Eye (tissue), 1 donor: ENCODE measurements around the gene CTSO.
A peak's percentile ranks its signal among the peaks of the same experiment; 100 is the strongest.
"Not testable (repeated sequence)": the region's sequence is repeated elsewhere in the genome, so short reads cannot be mapped to it uniquely, and the experiment has no call there.

Experiments used
- DNase-seq: peaks from one replicate; pipeline ENCODE4 v3.0.0-alpha.2; 2015

Gene CTSO

DNA sequence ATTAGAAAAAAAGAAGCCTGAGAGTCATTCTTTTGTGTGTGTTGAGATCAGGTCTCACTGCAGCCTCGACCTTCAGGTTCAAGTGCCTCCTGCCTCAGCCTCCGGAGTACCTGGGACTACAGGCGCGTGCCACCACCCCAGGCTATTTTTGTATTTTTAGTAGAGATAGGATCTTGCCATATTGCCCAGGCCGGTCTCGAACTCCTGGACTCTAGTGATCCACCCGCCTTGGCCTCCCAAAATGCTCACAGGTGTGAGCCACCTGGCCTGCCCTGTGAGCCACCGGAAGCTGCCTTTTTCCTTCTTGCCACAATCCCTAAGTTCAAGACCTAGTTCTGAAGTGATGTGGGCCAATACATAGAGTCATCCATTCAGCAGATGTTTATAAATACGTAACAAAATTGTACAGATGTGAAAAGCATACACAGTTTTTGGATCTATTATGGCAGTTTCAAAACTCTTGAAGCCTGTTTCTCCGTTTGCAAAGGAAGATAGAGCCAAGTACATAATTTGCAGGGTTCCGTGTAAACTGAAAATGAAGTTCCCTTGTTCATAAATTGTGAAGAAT is 536 bp upstream of the CTSO start:
- no peak for DNase-seq

DNA sequence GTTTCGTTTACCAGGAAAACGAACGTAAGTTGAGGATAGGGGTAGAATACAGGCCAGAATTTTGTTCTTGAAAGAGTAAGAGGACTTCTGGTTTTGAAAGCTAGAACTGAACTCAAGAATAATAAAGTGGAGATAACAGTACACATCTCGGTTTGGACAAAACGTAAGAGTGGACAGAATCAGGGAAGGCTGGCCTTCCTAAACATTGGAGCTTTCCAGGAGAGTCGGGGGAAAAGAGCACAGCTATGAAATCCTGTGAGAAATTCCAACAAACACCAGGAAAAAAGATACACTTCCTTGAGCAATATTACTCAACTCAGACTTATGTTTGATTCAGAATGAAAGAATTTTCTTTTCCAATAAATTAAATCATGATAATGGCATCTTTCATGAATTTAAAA is 1.2 kb downstream of the CTSO start:
- peak; percentile 51 for DNase-seq

DNA sequence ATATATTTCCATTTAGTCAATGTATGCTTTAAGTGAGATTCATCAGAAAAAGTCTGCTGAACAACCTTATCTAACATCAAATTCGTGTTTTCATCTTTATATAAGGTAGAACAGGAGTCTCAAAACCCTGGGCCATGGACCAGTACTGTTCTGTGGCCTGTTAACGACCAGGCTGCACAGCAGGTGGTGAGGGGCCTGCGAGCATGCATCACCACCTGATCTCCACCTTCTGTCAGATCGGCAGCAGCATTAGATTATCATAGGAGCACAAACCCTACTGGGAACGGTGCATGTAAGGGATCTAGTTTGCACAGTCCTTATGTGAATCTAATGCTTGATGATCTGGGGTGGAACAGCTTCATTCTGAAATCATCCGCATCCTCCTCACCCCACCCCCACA is 3.2 kb downstream of the CTSO start:
- no peak for DNase-seq

DNA sequence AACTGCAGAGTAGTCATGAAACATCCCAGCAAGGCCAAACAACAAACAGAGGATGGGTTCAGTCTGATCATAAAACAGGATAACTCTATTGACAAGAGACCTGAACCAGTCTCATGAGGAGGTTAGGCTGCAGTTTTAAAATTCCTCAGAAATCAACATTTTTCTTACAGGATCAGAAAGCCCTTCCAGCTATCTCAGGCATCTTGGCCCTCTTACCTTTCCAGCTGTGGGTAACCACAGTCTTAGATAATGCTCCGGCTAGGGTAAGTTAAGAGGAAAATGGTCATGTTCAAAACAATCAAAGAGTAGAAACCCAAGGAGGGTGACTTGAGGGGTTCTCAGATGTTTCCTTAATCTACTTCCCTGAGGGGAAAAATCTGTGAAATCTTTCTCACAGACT is 5.1 kb downstream of the CTSO start:
- DNase-seq, result no peak

DNA sequence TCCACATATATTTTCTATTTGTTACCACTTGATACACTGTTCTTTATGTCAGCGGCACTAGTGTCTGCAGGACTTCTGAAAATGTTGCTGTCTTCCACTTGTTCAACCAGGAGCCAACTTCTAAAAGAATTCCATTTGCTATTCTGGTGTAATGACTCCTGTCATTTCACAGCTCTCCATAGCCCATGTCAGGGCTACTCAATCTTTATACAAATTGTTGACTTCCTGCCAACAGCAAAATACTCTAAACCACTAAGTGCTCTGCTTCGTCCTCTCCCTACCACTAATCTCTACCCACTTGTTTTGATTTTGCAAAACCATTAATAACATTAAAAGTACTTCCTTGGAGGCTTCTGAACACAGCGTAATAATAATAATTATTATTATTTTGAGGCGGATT is 7.2 kb downstream of the CTSO start:
- DNase-seq, result no peak

DNA sequence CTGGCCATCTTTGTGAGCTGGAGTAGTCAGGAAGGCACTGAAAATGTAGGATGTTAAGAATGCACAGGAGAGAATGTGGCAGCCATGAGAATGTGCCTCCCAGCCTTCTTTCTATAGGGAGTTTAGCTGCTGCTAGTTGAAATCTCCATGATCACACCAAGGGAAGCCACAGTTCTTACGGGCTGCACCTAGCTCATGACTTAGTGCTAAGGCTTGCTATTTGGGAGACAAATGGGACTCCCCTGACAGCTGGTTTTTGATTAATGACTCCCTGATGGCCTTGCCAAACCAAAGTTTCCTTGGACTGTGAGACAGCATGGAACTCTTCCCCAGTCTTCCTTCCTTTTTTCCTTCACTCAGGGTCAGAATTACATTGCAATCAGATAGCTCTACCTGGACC is 9.2 kb downstream of the CTSO start:
- no peak for DNase-seq

DNA sequence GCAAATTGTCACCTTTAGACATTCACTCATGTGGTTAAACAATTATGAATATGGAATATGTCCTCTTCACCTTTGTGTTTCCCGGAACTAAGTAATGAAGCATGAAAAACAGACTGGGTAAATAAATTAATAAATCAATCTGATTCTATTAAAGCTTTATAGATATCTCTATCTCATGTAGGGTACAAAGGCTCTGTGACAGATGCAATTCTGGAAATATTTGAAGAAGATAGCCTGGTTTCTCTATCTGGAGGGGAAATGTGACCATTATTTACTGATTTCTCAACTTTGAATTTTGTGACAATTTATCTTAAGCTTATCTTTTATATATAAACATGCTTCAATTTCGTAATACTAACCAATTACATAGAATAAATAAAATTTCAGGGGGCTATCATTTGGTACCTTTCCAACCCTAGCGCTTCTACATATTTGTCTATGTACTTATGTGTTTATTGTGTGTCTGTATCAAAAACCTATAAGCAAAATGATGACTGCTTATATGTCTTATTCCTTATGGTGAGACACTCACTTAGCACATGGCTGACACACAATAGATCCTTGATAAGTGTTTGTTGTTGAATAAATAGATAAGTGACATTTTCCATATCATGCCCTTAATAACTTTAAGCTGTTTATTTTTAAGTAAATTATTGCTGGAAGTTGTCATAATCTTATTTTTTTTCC is 9.9 kb downstream of the CTSO start:
- no peak for DNase-seq

DNA sequence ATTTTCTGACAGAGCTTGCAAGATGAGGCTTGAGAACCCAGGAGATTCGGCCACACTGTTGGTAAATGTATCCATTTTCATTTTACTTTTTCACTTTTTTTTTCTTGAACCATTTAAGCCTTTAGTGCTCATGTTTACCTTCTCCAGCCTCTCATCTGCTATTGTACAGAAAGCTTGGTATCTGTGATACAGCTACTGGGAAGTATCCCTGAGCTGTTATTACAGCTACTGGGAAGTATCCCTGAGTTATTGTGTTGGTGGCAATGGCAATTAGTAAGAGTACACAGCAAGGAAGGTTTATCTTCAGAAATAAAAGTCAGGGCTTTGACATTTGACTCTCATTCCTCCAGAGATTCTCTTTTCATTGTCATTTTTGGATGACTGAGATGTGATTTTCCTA is 11.8 kb downstream of the CTSO start:
- DNase-seq, result no peak

DNA sequence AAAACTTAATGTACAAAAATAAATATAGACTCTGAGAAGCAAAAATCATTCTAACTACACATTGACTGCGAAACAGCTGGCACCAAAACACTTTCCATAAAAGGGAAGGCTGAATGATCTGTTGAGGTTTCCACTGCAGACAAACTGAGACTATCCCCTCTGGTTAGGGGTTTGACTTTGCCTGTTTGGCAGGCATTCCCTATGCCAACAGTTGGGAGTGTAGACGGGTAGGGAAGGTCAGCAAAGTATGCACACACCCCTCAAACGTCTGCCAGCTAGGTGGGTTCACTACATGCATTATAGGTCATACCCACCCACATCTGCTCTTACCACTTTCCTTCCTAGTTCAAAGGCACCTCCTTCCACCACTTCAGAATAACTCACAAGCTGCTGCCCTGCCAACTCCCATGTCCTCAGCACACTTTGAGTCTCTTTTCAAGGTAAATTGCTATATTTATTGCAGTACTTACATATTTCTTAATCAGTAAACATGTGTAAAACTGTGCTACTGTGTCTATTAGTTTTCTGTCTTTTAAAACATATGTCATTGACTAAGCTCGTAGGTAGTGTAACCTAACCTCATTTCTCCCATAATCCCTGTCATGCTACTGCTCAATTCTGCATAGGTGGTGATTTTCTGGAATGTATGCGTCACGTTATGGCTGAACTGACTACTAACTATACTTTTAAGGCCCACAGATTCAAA is 12.4 kb downstream of the CTSO start:
- no peak for DNase-seq

DNA sequence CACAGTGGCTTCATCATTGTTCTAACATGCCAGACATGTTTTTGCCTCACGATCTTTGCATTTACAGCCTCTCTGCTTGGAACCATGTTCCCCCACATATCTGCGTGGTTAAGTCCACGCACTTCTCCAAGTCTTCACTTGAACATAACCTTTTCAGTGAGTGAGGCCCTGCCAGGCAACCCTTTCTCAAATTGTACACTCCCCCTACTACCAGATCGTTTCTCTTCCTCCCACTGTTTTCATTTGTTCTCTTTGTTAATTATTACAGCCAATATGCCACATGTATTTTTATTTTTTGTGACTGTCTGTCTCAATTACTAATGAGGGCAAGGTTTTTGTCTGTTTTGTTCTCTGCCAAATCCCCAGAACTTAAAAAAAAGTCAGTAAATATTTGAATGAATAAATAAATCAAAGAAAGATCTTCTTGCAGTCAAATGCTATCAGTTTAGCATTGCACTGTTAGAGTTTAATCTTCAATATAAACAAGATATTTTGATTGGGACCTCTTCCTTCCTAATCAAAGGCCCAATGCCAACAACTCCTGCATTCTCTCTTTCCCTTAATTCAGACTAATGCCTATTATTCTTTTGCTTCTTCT is 18.2 kb downstream of the CTSO start:
- DNase-seq, result no peak

DNA sequence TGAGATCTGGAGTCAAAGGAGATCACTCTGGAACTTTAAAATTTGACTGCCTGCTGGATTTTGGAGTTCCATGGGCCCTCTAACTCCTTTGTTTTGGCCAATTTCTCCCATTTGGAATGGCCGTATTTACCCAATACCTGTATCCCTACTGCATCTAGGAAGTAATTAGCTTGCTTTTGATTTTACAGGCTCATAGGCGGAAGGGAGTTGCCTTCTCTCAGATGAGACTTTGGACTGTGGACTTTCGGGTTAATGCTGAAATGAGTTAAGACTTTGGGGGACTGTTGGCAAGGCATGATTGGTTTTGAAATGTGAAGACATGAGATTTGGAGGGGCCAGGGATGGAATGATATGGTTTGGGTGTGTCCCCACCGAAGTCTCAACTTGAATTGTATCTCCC is 19.0 kb downstream of the CTSO start:
- DNase-seq, result not testable (repeated sequence)

DNA sequence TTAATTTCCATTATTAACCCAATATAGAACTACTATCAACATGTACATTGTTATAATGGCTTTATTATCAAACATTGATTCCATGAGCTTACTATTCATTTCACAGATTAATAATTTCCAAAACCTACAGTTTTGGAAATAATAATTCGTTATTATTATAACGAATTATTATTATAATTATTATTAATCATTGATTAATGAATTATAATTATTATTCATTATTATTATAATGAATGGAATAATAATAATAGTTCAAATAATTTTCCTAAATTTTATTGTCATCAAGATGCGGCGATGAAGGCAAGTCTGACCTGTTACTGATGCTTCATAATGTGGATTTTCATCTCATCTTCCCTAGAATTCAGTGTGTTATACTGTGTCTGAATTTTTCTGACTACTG is 22.0 kb downstream of the CTSO start:
- no peak for DNase-seq

DNA sequence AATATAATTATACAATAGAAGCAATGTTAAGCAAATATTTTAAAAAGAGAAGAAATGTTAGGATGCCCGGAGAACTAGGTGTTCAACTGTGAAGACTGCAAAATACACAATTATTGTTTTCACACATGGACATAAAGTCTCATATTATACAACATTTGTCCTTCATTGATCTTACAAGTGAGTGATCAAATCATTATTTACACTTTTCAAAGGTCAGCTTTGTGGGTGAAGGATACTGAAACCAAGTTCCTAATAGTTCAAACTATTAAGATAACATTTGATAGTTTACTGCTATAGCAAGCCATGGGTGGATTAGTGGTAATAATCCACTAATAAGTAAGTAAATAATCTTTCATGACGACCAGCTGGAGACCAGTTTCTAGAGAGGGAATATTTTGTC is 23.3 kb downstream of the CTSO start:
- no peak for DNase-seq

DNA sequence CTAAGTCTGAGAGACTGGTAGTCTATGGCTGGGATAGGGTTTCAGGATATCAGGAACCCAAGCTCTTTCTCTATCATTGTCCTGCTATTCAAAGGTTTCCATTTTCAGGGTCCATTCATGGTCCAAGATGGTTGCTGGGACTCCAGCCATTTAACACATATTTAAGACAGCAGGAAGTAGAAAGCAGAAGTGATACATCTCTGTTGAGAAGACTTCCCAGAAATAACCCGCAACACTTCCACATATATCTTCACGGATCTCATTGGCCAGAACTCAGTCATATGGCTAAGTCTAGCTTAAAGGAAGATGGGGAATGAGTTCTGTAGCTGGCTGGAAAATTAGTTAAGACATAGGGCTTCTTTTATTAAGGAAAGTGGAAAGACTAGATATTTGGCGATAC is 23.8 kb downstream of the CTSO start:
- DNase-seq, result no peak

DNA sequence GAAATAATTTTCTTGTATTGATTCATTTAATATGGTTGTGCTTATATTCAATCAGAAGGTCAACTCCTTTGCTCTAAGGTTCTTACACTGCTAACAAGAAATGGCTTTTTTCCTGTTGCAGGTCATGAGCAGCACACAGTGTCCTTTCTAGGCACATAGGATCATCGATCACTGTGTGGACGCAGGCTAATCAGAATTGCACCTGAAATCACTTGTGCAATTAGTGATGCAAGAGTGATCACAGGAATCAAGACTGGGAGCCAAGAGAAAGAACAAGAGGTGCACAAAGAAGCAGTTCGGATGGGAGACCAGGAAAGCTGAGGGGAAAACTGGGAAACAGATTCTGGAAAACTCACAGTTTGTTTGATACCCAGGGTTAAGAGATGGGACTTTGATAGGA is 29.0 kb downstream of the CTSO start:
- DNase-seq, result no peak

DNA sequence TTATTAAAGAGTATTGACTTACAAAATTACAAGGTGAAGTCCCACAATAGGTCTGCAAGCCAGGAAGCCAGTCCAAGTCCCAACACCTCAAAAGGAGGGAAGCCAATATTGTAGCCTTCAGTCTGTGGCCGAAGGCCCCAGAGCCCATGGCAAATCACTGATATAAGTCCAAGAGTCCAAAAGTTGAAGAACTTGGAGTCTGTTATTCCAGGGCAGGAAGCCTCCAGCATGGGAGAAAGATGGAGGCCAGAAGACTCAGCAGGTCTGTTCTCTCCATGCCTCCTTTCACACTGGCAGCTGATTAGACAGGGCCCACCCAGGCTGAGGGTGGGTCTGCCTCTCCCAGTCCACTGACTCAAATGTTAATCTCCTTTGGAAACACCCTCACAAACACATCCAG is 32.1 kb downstream of the CTSO start:
- no peak for DNase-seq

DNA sequence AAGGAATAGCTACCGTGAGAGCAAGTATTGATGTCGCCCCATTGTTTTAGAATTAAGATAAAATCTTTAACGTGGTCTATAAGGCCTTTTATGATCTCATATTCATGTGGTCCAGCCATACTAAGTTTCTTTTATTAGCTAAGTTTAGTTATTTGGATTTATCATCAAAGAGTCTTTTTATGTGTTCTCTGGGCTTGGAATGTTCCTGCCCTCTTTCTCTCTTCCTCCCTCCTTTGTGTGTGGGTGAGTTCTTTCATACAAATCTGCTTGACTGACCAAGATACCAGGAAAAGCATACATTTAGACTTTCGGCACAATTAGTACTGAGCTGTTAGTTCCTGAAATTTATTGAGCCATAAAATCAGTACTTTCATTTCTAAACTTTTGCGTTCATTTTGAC is 38.9 kb downstream of the CTSO start:
- DNase-seq, result peak; percentile 11

DNA sequence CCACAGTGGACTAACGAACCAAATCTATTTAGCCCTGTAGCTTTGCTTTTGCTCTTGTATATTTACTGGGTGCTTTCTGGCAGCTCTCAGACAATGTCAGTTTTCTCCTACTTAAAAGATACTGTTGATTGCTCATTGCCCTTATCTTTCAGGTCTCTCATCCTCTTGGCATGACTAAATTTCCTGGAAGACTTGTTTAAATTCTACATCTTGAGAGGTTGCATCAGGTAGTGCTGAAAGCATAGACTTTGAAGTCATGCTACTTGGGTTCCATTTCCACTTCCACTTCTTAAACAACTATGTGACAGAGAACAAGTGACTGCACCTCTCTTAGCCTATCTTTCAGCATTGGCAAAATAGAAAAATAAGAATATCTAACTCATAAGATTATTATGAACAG is 41.8 kb downstream of the CTSO start:
- DNase-seq, result no peak

DNA sequence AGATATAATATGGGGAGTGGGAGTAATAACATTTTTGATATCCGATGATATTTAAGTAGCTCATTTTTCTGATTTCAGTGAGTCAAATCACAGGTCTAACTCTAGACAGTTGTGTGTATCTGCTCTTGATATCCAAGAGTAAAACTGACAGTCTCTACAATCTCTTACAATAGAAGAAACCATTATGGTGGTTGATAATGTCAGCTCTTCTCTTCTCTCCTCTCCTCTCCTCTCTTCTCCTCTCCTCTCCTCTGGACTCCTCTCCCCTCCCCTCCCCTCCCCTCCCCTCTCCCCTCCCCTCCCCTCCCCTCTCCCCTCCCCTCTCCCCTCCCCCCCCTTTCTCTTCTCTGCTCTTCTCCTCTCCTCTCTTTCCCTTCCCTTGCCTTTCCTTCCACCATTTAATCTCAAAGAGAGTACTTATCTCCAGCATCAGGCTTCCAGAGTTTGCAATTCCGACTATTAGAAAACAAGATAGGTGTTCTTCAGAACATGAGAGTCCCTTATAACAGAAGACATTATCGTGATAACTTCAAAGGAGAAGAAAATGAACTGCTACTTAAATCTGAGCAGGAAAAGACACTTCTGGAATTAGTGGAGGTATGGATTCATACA is 43.9 kb downstream of the CTSO start:
- no peak for DNase-seq

DNA sequence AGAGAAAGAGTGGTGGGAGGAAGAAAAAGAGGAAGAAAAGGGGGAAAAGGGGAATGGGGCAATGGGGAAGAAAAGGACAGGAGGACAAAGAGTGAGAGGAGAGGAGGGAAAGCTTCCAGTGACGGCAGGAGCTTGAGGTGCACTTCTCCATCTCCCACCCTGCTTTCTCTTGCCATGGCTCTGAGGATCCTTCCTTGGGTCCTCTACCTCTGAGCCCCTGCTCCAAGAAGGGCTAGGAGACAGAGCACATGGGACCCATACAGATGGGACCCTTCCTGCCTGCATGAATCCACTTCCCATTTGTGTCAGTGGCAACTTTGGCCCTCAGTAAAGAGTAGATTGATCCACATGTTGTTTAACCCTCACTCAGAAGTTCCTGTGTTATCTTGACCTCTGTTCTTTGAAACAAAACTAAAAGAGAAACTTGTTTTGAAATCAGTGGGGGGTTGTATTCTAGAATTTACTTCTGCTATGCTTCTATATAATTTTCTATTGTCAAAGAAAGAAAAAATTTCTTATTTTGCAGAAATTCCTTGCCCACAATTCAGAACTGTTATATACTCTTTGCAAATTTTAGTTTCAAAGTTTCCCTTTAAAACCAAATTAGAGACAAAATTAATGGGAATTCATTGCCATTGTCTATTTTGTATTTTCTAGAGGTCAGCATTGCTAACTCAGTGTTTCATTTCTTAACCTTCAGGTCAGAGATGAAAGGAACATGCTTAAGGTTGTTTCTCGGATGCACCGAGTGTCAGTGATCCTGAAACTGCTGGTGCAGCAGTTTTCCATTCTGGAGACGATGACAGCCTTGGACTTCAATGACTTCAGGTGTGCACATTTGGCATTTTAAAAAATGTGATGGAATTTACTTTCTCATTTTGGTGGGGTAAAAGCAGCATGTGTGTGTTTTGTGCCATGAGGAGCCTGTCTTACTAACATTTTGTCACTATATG is 45.2 kb downstream of the CTSO start:
- no peak for DNase-seq

DNA sequence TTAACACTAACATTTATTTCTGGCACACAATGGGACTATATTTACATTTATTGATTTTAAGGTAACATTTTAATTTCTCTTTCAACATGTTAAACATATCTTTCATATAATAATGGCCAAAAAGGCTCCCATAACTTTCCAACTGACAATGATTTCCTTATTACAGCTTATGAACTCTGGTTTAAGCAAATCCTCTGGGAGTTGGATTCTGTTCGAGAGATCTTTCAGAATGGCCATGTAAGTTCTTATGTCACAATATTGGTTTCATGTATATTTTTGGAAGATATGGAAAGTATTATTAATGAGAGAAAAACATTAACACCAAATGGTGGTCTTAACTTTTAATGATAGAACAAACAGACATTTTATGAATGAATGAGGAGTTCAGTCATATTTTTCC is 46.1 kb downstream of the CTSO start:
- no peak for DNase-seq

DNA sequence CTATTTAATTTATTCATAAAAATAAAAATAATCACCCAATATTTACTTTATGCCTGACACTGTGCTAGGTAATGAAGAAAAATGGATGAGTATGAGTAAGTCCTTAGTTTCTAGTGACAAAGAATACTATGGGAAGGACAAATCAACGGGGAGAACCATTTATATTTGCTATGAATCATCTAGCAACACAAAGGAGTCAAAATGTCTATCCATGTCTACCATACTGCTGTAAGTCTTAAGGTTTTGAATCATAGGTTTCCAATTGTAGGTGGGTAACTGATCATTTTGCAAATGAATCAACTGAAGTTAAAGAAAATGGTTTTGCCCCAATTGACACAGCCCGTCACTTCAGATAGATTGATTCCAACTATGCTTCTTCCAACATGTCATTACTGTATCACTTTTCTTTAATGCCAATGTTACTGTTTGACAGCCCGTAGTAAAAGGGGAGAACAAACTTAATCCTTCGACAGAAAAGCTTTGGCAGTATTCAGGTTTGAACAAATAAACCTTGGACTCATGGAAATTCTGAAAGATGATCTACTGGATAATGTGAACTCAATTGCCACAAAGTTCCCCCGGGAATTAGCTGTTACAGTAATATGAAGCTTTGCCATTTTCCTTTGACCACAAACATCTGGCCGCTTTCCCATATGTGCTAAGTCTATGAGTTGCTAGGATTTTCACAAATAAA is 47.0 kb downstream of the CTSO start:
- peak; percentile 79 for DNase-seq
